OCI-LY1 (cell line): ENCODE measurements around the gene DDX21.
A peak's percentile ranks its signal among the peaks of the same experiment; 100 is the strongest.

Experiments used
- H2AFZ ChIP-seq: fragments of 200-600 bp; sonication (generic), shearing (Covaris generic); 2 replicates; pipeline ENCODE4 v1.6.0; 2014; ENCODE audit warnings: antibody characterized with exemption, mild to moderate bottlenecking, low read length
- H3F3A ChIP-seq: fragments of 200-600 bp; sonication (generic), shearing (Covaris generic); 2 replicates; pipeline ENCODE4 v1.6.0; 2014; ENCODE audit warnings: mild to moderate bottlenecking, antibody characterized with exemption, low read length, moderate library complexity; ENCODE audit not compliant: insufficient read depth
- H3K27ac ChIP-seq: fragments of 200-600 bp; sonication (generic); 2 replicates; pipeline ENCODE4 v1.5.1; 2014; ENCODE audit warnings: low read length, mixed run types, mild to moderate bottlenecking, low read depth; ENCODE audit not compliant: poor library complexity, severe bottlenecking
- H3K27me3 ChIP-seq: fragments of 200-600 bp; sonication (generic); 2 replicates; pipeline ENCODE4 v1.6.0; 2014; ENCODE audit warnings: antibody characterized with exemption, mild to moderate bottlenecking, low read length, moderate library complexity; ENCODE audit not compliant: insufficient read depth
- H3K36me3 ChIP-seq: fragments of 200-600 bp; sonication (generic); 2 replicates; pipeline ENCODE4 v1.6.1; 2014; ENCODE audit warnings: mild to moderate bottlenecking, antibody characterized with exemption, low read length, moderate library complexity, mixed read lengths; ENCODE audit not compliant: insufficient read depth
- H3K4me1 ChIP-seq: fragments of 200-600 bp; sonication (generic); 2 replicates; pipeline ENCODE4 v1.5.1; 2014; ENCODE audit warnings: mild to moderate bottlenecking, low read length, moderate library complexity; ENCODE audit not compliant: insufficient read depth, severe bottlenecking
- H3K4me2 ChIP-seq: fragments of 200-600 bp; sonication (generic), shearing (Covaris generic); 2 replicates; pipeline ENCODE4 v1.6.1; 2014; ENCODE audit warnings: low read length
- H3K4me3 ChIP-seq: fragments of 200-600 bp; sonication (generic); 2 replicates; pipeline ENCODE4 v1.5.1; 2014; ENCODE audit warnings: low read length, low read depth, mild to moderate bottlenecking, mixed read lengths; ENCODE audit not compliant: poor library complexity, severe bottlenecking
- H3K79me2 ChIP-seq: fragments of 200-600 bp; shearing (Covaris generic); 2 replicates; pipeline ENCODE4 v1.6.1; 2016; ENCODE audit warnings: mixed run types, low read length, mixed read lengths; ENCODE audit not compliant: insufficient read depth
- H3K9ac ChIP-seq: fragments of 200-600 bp; sonication (generic), shearing (Covaris generic); 2 replicates; pipeline ENCODE4 v1.6.1; 2014; ENCODE audit warnings: mild to moderate bottlenecking, low read length, mixed read lengths
- H3K9me2 ChIP-seq: fragments of 200-600 bp; sonication (generic), shearing (Covaris generic); 2 replicates; pipeline ENCODE4 v1.6.1; 2014; ENCODE audit warnings: low read depth, mild to moderate bottlenecking, low read length, mixed read lengths
- H3K9me3 ChIP-seq: fragments of 200-600 bp; shearing (Covaris generic); 2 replicates; pipeline ENCODE4 v1.6.1; 2014; ENCODE audit warnings: low read length, mixed read lengths
- H4K20me1 ChIP-seq: fragments of 200-600 bp; sonication (generic), shearing (Covaris generic); 2 replicates; pipeline ENCODE4 v1.6.0; 2016; ENCODE audit warnings: mild to moderate bottlenecking, low read length; ENCODE audit not compliant: insufficient read depth
- EZH2 ChIP-seq: fragments of 200-600 bp; sonication (generic), shearing (Covaris generic); IDR thresholded peaks from 2 replicates; pipeline ENCODE4 v1.8.0; 2017; ENCODE audit warnings: borderline replicate concordance, mixed run types, mild to moderate bottlenecking, antibody characterized with exemption, low read length, moderate library complexity, mixed read lengths
- TF ChIP-seq, protein P1 (sequence below): fragments of 200-600 bp; sonication (generic), shearing (Covaris generic); IDR thresholded peaks from 2 replicates; pipeline ENCODE4 v1.5.1; 2017; ENCODE audit warnings: mild to moderate bottlenecking, antibody characterized with exemption, low read length, moderate library complexity, mixed read lengths

DDX21 gene

DNA sequence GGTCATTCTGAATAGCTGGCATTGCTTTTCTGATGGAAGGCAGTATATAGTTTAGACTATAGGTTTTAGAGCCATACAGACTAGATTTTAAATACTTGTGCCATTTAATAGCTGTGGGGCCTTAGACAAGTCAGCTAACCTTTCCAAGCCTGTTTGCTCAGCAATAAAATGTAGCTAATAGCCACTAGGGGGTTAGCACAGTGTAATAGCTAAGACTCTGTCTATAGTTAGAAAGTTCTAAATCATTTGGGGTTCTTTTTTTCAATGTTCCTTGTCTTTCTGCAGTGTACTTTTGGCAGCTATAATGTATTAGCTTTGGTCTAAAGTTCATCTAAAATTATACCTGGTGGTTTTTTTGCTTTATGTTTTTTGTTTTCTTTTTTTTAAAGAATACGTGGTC lies 25.1 kb downstream of the DDX21 start:
- Histone ChIP-seq H3K9me3 (no peaks in the 10 kb centered on the region), H3K4me2 (no peak overlapping the region), H3K4me3 (no peak overlapping the region), H3K79me2 (no peaks in the 10 kb centered on the region), H3K27ac (no peak overlapping the region), H3F3A (peaks cover 9% of the 10 kb centered on the region; the same call in 1 of the 2 replicates), H2AFZ (no peak overlapping the region), H4K20me1 (no peaks in the 10 kb centered on the region), H3K4me1 (no peaks in the 10 kb centered on the region), H3K27me3 (no peaks in the 10 kb centered on the region), H3K36me3 (peaks cover 94% of the 10 kb centered on the region), H3K9ac (no peak overlapping the region), H3K9me2 (no peaks in the 10 kb centered on the region)
- TF ChIP-seq, protein P1, sequence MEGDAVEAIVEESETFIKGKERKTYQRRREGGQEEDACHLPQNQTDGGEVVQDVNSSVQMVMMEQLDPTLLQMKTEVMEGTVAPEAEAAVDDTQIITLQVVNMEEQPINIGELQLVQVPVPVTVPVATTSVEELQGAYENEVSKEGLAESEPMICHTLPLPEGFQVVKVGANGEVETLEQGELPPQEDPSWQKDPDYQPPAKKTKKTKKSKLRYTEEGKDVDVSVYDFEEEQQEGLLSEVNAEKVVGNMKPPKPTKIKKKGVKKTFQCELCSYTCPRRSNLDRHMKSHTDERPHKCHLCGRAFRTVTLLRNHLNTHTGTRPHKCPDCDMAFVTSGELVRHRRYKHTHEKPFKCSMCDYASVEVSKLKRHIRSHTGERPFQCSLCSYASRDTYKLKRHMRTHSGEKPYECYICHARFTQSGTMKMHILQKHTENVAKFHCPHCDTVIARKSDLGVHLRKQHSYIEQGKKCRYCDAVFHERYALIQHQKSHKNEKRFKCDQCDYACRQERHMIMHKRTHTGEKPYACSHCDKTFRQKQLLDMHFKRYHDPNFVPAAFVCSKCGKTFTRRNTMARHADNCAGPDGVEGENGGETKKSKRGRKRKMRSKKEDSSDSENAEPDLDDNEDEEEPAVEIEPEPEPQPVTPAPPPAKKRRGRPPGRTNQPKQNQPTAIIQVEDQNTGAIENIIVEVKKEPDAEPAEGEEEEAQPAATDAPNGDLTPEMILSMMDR = peak; percentile 20; the same call in 1 of the 2 replicates
- TF ChIP-seq EZH2 = no peak

DNA sequence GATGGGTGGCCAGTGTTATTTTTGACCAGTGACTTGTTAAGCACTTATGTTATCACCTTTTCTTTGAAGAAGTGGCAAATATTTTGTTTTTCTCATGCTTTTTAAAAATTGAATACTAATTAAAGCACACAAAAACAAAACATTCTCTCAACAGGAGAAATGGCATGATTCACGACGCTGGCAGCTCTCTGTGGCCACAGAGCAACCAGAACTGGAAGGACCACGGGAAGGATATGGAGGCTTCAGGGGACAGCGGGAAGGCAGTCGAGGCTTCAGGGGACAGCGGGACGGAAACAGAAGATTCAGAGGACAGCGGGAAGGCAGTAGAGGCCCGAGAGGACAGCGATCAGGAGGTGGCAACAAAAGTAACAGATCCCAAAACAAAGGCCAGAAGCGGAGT lies 26.4 kb downstream of the DDX21 start:
- no peak overlapping the region for H3K9ac ChIP-seq
- no peaks in the 10 kb centered on the region for H3K9me3 ChIP-seq
- no peaks in the 10 kb centered on the region for H3K27me3 ChIP-seq
- H3F3A ChIP-seq = peaks cover 9% of the 10 kb centered on the region; the same call in 1 of the 2 replicates
- peaks cover 82% of the 10 kb centered on the region for H3K36me3 ChIP-seq
- no peaks in the 10 kb centered on the region for H3K79me2 ChIP-seq
- no peaks in the 10 kb centered on the region for H4K20me1 ChIP-seq
- peaks cover under 1% of the 10 kb centered on the region for H3K4me1 ChIP-seq
- no peak for TF ChIP-seq EZH2
- TF ChIP-seq, protein P1 = no peak
- H2AFZ ChIP-seq = no peak overlapping the region
- H3K9me2 ChIP-seq = no peaks in the 10 kb centered on the region
- no peak overlapping the region for H3K4me3 ChIP-seq
- no peak overlapping the region for H3K27ac ChIP-seq
- no peak overlapping the region for H3K4me2 ChIP-seq

DNA sequence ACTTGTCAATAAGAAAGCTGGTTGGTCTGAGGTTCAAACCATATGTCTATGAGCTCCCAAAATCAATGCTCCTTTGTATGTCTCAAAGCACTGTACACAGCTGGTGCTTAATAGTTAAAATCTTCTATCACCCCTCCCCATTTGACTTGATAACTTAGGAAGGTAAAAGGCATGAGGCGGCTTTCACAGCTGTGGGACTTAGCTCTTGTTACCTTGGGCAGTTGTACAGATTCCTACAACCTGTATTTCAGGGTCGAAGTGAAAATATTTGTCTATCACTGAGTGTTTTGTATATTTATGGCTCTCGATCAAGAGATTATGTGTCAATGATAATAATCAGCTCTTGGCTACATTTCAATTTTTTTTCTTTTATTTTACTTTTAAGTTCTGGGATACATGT lies 31.6 kb downstream of the DDX21 start:
- Histone ChIP-seq H3K4me2 (peak overlapping the region; percentile 73), H3K27ac (no peak overlapping the region), H3K27me3 (no peaks in the 10 kb centered on the region), H3F3A (peaks cover 5% of the 10 kb centered on the region; the same call in 1 of the 2 replicates), H3K9ac (no peak overlapping the region; the same call in 1 of the 2 replicates), H3K9me2 (no peaks in the 10 kb centered on the region), H2AFZ (no peak overlapping the region), H4K20me1 (no peaks in the 10 kb centered on the region), H3K36me3 (peaks cover 32% of the 10 kb centered on the region), H3K9me3 (no peaks in the 10 kb centered on the region), H3K4me3 (peak overlapping the region; percentile 66), H3K4me1 (peaks cover 33% of the 10 kb centered on the region), H3K79me2 (no peaks in the 10 kb centered on the region)
- TF ChIP-seq, protein P1 = no peak
- no peak for TF ChIP-seq EZH2
